GM19025 (cell line): ENCODE data around the gene COL4A3.
A peak's percentile ranks its signal among the peaks of the same experiment; 100 is the strongest.
"Not testable (repeated sequence)": the region's sequence is repeated elsewhere in the genome, so short reads cannot be mapped to it uniquely, and the experiment has no call there.

Experiments
- ATAC-seq: cut with Tn5 transposase; IDR thresholded peaks from one replicate; pipeline ENCODE4 v1.9.1; 2021; ENCODE audit warnings: mild to moderate bottlenecking, low read depth, moderate library complexity; ENCODE audit not compliant: unreplicated experiment

Gene COL4A3

GRCh38 chr2:227154986-227155774 is 9.2 kb upstream of the COL4A3 start:
- ATAC-seq, result no peak

DNA sequence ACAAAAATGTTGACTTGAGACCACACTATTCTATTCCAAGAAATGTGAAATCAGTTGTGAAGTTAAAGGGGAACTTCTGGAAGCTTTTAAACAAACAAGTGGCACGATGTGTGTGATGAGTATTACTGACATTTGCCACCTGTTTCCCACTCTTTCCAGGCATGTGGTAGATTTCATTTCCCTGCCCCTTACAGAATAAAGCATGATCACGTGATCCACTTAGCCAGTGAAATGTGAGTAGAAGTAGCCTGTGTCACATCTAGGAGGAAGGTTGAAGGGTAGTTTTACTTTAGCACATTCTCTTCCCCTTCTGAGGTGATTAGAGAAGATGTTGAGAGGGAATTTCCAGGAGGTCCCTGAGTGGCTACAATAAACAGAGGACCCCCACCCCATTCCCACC is 4.3 kb upstream of the COL4A3 start:
- ATAC-seq, result no peak

GRCh38 chr2:227161947-227162346 is 2.5 kb upstream of the COL4A3 start:
- ATAC-seq, result no peak

- ATAC-seq, result peak; percentile 61
These were observed 883 bp upstream of the COL4A3 start for GRCh38 chr2:227163485-227163997.

GRCh38 chr2:227164763-227165291 is 403 bp downstream of the COL4A3 start:
- peak; percentile 45 for ATAC-seq

DNA sequence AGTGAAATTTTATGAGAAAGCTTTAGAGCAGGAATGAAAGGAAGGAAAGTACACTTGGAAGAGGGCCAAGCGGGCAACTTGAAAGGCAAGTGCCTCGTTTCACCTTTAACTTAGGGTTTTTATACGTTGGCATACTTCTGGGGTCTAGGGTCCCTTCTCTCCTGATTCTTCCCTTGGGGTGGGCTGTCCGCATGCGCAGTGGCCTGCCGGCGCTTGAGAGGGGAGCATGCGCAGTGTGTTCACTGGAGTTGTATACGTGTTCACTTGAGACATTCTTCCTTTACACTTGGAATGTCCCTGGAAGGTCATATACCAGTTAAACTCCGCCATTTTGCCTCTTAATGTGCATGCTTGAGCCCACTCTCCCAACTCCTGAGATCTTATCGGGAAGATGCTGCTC is 7.4 kb downstream of the COL4A3 start:
- not testable (repeated sequence) for ATAC-seq

- ATAC-seq, result no peak
These were observed 13.3 kb downstream of the COL4A3 start for GRCh38 chr2:227177592-227178336.

DNA sequence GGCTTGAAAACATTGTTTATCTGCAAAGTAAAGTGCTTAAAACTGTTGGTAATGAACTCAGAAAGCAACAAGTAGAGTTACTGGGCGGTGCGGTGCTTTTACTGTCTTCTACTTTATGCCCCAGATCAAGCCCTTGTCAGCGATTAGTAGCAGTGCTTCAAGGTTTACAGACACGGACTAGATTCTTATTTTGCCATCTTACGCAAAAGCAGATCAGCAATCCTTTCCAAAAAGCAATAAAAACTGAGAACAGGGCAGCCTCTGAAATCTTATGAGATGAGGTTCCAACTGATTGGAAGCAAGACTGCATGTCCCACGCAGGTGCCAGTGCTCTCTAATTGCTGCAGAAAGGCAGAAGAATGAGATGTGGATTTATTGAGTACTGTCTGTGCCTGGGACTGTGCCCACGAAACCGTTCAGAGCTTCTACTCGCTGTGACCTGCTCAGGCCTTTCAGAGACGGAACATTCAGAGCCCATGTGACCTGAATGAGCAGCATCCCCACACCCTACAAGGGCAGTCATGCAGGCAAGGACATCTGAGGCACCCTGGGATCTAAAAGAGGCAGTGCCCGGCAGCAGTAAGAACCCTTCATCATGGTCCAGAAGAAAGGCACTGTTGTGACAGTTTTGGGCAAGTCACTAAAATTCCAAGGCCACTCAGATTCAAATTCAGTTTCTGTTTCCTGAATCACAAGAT is 15.7 kb downstream of the COL4A3 start:
- ATAC-seq, result no peak

DNA sequence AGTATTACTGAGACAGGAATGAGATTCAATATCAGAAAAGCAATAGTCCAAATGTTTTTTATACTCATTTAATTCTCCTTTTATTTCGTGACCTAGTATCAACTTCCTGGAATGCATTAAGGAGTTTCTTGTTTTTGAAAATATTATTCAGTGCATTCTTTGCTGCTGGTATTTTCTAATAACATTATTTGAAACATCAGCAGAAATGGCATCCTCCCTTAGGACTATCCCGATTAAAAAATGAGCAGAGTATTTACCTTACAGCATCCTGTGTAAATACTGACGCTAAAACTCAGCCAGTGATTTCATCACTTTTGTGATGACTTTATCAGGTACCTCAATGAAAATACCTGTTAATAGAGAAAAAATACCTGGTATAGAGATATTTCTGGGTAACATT is 16.3 kb downstream of the COL4A3 start:
- no peak for ATAC-seq

- ATAC-seq, result no peak
These were observed 18.3 kb downstream of the COL4A3 start for GRCh38 chr2:227182765-227183164.

DNA sequence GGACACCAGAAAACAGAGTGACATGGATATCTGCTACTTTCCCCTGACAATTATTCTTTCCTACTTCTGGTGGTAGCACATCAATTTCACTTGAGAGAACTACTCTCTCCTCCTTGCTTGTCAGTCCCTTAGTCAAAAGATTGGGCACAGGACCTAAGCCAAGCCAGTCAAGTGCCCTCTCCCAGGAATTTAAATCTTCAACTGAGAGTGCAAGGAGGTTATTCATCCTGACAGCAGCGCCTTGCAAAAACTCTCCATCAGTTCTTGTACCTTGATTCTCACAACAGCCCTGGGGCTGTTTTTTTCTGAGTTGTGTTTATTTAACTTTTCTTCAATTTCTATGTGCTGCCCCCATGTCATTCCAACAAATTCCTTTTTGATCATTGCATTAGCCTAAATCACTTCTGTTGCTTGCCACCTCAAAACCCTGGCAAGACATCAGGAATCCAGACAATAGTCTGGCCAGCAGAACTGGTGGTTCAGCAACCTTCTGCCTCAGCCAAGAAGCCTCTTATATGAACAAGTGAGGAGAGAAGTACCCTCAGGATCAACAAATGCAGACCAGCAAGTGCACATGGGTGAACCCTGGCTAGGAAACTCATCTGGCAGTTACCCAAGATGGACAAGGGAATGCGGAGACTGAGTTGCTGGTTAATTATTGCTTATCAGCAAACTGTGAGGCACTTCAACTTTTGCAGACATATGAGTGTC is 19.4 kb downstream of the COL4A3 start:
- no peak for ATAC-seq

- ATAC-seq, result no peak
These were observed 21.3 kb downstream of the COL4A3 start for GRCh38 chr2:227185615-227186232.

DNA sequence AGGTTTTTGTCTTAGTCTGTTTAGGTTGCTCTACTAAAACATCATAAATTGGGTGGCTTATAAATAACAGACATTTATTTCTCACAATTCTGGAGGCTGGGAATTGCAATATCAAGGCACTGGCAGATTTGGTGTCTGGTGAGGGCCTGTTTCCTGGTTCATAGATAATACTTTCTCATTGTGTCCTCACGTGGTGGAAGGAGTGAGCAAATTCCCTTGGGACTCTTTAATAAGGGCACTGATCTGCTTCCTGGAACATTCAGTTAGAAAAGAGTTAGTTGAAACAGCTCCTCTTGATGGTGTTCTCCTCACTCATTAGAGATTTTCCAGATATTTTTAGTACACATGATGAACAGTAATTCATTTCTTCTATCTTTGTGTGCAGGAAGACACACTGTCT is 22.3 kb downstream of the COL4A3 start:
- no peak for ATAC-seq

DNA sequence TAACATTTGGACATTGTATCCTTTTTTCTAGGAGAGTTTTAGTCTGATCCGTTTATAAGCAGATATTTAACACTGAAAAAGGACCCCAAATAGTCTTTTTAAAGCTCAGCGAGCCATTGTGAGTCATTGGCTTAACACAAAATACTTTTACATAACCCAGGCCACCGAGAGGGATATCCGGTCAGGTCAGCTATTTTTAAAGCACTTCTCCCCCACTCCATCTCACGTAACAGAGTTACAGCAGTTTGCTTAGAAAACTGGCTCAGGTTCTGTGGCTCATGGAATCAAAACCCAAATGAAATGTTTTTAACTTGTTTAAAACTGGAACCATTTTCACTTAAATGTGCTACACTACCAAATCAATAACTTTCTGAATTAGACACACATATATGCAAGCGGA is 23.9 kb downstream of the COL4A3 start:
- ATAC-seq, result no peak

- ATAC-seq, result no peak
These were observed 26.9 kb downstream of the COL4A3 start for GRCh38 chr2:227191367-227191766.

DNA sequence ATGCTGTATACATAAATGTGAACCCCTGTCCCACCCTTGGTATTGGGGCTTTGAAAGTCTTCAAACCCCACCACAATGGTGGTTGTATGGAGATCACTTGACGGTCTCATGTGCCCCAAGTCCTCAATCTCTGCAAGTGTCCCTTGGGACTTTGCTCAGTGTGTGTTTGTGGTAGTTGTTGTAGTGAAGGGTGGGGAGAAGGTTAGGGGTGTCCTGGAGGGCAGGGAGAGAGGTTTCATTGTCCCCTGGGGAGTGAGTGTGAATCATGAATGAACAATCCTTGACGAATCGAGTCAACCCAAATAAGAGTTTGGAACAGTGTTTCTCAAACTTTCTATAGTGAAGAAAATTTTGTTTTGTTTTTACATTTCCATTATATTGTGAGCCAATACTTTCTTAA is 28.1 kb downstream of the COL4A3 start:
- no peak for ATAC-seq

DNA sequence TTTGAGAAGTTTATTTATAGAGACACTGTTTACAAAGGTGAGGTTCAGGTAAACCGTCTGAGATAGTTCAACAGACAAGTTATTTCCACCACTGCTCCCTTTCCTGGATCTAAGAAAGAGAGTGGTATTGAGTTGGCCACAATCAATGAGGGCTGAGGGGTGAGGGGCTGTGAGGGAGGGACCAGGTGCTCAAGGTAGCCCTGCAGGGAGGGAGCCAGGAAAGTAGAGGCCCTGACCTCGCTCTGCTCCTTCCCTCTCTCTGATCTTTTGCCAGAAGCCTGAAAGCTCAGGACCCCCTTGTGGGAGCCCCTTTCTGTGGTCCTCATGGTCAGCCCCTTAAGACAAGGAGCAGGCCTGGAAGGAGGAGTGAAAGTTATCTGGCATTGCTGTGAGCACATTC is 29.8 kb downstream of the COL4A3 start:
- no peak for ATAC-seq

GRCh38 chr2:227198866-227199265 is 34.4 kb downstream of the COL4A3 start:
- ATAC-seq, result no peak

DNA sequence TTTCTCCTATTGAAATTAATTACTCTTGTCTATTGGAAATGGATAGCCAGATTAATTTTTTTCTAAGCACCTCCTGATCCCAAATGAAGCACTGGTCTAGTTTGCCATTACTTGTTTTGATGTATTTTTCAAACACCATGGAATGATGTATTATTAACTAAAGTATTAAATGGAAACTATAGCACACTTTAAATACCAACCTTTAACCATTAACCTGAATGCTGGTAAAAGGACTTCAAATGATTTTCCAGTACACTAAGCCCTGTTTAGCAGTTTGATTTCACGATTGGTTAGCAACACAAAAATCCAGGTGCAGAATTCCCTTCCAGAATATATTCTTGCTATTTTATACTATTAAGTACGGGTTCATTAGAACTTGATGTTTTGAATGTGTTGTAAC is 37.3 kb downstream of the COL4A3 start:
- ATAC-seq, result no peak

- no peak for ATAC-seq
These were observed 40.0 kb downstream of the COL4A3 start for GRCh38 chr2:227204452-227204851.
